Renal pelvis (tissue), 12 donors: Measurements from ENCODE around the gene THOC5. TPM values are rescaled to one million over a fixed set of nuclear protein-coding genes. Genes with fewer than 3 reads are reported as not detected.
"Not testable (repeated sequence)": the region's sequence is repeated elsewhere in the genome, so short reads cannot be mapped to it uniquely, and the experiment has no call there.

Experiments
- DNase-seq: peaks from one replicate; pipeline ENCODE4 v3.0.0-alpha.2; 2013
- long read RNA-seq, 16 experiments: transcript quantifications; one replicate each; lab custom pipeline, GENCODE V29; 2026
- polyA plus RNA-seq, 3 donors: library from polyadenylated mRNA; unstranded; fragments of 120-200 nt; gene quantifications; one replicate each; pipeline ENCODE4 v1.2.1, GENCODE V29; 2013; ENCODE audit not compliant: insufficient read length in 3 of 3

Gene THOC5
- 10 to 100 TPM; 31.5 to 37.1 (median 33.6) TPM for polyA plus RNA-seq
- long read RNA-seq, donor 1, full-length matches to known transcripts = 4 of 4 reads
- long read RNA-seq, donor 1, partial matches to known transcripts = 0 of 4 reads
- long read RNA-seq, donor 1, other reads (novel, unspliced or antisense) = 0 of 4 reads
- long read RNA-seq, donor 2, full-length matches to known transcripts = 7 of 7 reads
- long read RNA-seq, donor 2, partial matches to known transcripts = 0 of 7 reads
- long read RNA-seq, donor 2, other reads (novel, unspliced or antisense) = 0 of 7 reads
- long read RNA-seq, donor 3, full-length matches to known transcripts = 4 of 4 reads
- long read RNA-seq, donor 3, partial matches to known transcripts = 0 of 4 reads
- long read RNA-seq, donor 3, other reads (novel, unspliced or antisense) = 0 of 4 reads
- long read RNA-seq, donor 4, full-length matches to known transcripts = 8 of 18 reads
- long read RNA-seq, donor 4, partial matches to known transcripts = 10 of 18 reads
- long read RNA-seq, donor 4, other reads (novel, unspliced or antisense) = 0 of 18 reads
- long read RNA-seq, donor 5, full-length matches to known transcripts = 4 of 4 reads
- long read RNA-seq, donor 5, partial matches to known transcripts = 0 of 4 reads
- long read RNA-seq, donor 5, other reads (novel, unspliced or antisense) = 0 of 4 reads
- long read RNA-seq, donor 6, full-length matches to known transcripts = 4 of 4 reads
- long read RNA-seq, donor 6, partial matches to known transcripts = 0 of 4 reads
- long read RNA-seq, donor 6, other reads (novel, unspliced or antisense) = 0 of 4 reads
- long read RNA-seq, donor 7, full-length matches to known transcripts = 5 of 5 reads
- long read RNA-seq, donor 7, partial matches to known transcripts = 0 of 5 reads
- long read RNA-seq, donor 7, other reads (novel, unspliced or antisense) = 0 of 5 reads
- long read RNA-seq, donor 8, partial matches to known transcripts = 0 of 2 reads
- long read RNA-seq, donor 8, other reads (novel, unspliced or antisense) = 0 of 2 reads
- long read RNA-seq, donor 9, full-length matches to known transcripts = 7 of 7 reads
- long read RNA-seq, donor 9, partial matches to known transcripts = 0 of 7 reads
- long read RNA-seq, donor 9, other reads (novel, unspliced or antisense) = 0 of 7 reads
- long read RNA-seq, donor 10, full-length matches to known transcripts = 4 of 4 reads
- long read RNA-seq, donor 10, partial matches to known transcripts = 0 of 4 reads
- long read RNA-seq, donor 10, other reads (novel, unspliced or antisense) = 0 of 4 reads
- long read RNA-seq, donor 11, full-length matches to known transcripts = 6 of 6 reads
- long read RNA-seq, donor 11, partial matches to known transcripts = 0 of 6 reads
- long read RNA-seq, donor 11, other reads (novel, unspliced or antisense) = 0 of 6 reads
- long read RNA-seq, donor 12, full-length matches to known transcripts = 11 of 11 reads
- long read RNA-seq, donor 12, partial matches to known transcripts = 0 of 11 reads
- long read RNA-seq, donor 12, other reads (novel, unspliced or antisense) = 0 of 11 reads
- long read RNA-seq, donor 13, full-length matches to known transcripts = 3 of 3 reads
- long read RNA-seq, donor 13, partial matches to known transcripts = 0 of 3 reads
- long read RNA-seq, donor 13, other reads (novel, unspliced or antisense) = 0 of 3 reads
- long read RNA-seq, donor 14, full-length matches to known transcripts = 9 of 9 reads
- long read RNA-seq, donor 14, partial matches to known transcripts = 0 of 9 reads
- long read RNA-seq, donor 14, other reads (novel, unspliced or antisense) = 0 of 9 reads
- long read RNA-seq, donor 15, full-length matches to known transcripts = 6 of 6 reads
- long read RNA-seq, donor 15, partial matches to known transcripts = 0 of 6 reads
- long read RNA-seq, donor 15, other reads (novel, unspliced or antisense) = 0 of 6 reads
- long read RNA-seq, donor 16, full-length matches to known transcripts = 5 of 5 reads
- long read RNA-seq, donor 16, partial matches to known transcripts = 0 of 5 reads
- long read RNA-seq, donor 16, other reads (novel, unspliced or antisense) = 0 of 5 reads

DNA sequence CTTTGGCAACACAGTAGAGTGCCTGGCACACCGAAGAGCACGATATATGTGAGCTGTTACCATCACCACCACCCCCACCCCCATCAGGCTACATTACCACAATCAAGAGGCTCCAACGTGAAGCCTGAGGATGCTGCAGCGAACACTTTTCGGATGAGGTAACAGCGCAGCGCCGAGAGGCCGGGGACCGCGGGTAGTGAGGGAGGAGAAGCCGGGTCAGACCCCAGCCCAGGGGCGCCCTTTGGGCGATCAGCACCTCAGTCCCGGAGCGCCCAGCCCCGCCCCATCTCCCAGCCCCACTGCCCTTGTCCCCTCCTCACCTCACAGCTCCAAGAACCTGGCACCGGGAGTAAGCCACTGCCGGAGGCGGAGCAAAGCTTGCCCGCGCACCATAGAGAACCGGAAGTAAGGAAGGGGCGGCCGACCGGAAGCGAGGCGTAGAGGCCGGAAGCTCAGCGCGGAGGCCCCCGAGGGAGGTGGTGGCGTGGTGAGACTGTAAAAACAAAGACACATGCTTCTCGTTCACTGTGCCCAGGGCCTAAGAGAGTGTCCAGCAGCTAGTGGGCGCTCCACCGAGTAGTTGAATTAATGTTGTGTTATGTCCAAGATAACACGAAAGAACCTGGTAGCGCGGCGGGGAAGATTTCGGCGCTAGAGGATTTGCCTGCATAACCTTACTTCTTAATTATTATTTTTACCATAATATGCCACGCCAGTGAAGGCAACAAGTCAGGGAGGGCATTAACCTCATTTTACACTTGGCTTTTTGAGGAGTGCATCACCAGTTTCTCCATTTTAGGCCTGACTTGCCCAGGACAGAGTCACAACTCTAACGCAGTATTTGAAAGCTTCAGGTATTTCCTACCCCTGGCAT is at the start of gene THOC5:
TSS of gene THOC5 (minus strand) at position 407 of the 874 bp plus-strand sequence. CDS start 4,610 bp downstream, outside the sequence.
- peak; percentile 96 for DNase-seq

DNA sequence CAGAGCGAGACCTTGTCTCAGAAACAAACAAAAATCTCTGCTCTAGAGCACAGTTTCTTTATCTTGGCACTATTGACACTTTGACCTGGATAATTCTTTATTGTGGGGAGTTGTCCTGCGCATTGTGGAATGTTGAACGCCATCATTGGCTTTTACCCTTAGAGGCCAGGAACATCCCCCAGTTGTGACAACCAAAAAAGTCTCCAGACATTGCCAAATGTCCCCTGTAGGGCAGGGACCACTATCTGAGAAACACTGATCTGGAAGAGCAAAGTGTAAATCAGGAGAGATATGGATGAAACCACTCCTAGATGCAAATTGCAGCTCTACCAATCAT is 45.1 kb upstream of the THOC5 start:
- DNase-seq = no peak

DNA sequence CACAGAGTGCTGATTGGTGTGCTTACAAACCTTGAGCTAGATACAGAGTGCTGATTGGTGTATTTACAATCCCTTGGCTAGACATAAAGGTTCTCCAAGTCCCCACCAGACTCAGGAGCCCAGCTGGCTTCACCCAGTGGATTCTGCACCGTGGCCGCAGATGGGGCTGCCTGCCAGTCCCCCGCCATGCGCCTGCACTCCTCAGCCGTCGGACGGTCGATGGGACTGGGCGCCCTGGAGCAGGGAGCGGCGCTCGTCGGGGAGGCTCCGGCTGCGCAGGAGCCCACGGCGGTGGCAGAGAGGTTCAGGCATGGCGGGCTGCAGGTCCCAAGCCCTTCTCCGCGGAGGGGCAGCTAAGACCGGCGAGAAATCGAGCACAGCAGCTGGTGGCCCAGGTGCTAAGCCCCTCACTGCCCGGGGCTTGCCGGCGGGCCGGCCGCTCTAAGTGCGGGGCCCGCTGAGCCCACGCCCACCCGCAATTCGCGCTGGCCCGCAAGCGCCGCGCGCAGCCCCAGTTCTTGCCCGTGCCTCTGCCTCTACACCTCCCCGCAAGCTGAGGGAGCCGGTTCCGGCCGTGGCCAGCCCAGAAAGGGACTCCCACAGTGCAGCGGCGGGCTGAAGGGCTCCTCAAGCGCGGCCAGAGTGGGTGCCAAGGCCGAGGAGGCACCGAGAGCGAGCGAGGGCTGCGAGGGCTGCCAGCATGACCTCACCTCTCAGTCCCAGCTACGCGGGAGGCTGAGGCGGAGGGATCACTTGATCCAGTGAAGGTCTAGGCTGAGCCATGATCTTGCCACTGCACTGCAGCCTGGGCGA is 44.5 kb upstream of the THOC5 start:
- not testable (repeated sequence) for DNase-seq

DNA sequence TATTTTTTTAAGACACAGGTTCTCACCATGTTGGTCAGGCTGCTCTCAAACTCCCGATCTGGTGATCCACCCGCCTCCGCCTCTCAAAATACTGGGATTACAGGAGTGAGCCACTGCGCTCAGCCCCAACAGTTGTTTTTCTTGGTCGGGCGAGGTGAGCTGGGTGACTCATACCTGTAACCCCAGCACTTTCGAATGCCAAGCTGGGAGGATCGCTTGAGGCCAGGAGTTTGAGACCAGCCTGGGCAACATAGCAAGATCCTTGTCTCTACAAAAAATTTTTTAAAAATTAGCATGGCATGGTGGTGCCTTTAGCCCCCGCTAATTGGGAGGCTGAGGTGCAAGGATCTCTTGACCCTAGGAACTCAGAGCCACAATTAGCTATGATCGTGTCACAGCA is 42.9 kb upstream of the THOC5 start:
- no peak for DNase-seq

DNA sequence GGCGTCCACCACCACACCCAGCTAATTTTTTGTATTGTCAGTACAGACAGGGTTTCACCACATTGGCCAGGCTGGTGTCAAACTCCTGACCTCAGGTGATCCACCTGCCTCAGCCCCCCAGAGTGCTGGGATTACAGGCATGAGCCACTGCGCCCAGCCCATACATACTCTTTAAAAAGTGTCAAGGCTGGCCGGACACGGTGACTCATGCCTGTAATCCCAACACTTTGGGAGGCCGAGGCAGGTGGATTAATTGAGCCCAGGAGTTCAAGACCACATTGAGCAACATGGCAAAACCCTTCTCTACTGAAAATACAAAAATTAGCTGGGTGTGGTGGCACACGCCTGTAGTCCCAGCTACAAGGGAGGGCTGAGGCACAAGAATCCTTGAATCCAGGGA is 40.9 kb upstream of the THOC5 start:
- DNase-seq = not testable (repeated sequence)

DNA sequence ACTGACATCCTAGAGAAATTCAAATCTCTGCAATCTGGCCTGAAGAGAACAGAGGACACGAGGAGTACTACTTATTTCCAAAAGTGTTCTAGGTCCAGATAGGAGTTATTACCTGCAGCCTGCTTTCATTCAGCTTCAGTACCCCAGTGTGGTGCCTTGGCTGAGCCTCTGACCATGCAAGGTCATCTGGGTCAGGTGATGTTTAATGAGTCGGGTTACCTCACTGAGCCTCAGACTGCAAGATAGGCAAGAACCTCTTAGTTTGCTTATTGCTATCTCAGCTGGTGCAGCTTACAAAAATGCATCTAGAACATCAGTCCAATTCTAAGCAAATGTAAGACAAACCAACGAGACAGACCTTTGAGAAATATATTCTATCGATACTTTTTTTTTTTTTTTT is 40.4 kb upstream of the THOC5 start:
- DNase-seq = no peak

DNA sequence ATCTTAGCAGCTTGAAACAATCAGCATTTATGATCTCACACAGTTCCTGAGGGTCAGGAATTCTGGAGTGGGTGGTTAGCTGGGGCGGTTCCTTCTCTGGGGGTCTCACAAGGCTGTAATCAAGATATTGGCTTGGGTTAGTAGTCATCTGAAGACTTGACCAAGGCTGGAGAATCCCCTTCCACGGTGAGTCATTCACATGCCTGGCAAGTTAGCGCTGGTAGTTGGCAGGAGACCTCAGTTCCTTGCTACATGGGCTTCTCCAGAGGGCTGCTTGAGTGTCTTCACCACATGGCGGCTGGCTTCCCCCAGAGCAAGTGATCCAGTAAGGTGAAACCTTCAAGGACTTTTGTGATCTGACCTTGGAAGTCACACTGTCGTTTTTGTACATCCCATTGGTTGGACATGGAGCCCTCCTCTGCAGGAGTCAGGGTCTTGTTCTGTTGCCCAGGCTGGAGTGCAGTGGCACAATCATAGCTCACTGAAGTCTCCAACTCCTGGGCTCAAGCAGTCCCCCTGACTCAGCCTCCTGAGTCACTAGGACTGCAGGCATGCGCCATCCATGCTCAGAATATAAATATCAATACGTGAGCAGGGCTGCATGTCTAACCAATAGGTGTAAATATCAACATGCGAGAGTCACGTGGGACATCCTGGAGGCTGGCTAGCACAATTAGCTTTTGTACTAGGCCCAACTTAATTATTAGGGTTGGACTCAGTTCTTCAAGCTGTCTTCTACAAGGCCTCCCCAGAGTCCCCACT is 34.6 kb upstream of the THOC5 start:
- DNase-seq = no peak

DNA sequence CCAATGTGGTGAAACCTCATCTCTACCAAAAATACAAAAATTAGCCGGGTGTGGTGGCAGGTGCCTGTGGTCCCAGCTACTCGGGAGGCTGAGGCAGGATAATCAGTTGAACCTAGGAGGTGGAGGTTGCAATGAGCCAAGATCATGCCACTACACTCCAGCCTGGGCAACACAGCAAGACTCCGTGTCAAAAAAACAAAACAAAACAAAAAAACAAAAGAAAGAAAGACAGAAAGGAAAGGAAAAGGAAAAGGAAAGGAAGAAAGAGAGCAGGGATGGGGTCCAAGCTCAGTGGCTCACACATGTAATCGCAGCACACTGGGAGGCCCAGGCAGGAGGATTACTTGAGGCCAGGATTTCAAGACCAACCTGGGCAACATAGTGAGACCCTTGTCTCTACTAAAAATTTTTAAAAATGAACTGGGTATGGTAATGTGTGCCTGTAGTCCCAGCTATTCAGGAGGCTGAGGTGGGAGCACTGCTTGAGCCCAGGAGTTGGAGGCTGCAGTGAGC is 32.7 kb upstream of the THOC5 start:
- not testable (repeated sequence) for DNase-seq

DNA sequence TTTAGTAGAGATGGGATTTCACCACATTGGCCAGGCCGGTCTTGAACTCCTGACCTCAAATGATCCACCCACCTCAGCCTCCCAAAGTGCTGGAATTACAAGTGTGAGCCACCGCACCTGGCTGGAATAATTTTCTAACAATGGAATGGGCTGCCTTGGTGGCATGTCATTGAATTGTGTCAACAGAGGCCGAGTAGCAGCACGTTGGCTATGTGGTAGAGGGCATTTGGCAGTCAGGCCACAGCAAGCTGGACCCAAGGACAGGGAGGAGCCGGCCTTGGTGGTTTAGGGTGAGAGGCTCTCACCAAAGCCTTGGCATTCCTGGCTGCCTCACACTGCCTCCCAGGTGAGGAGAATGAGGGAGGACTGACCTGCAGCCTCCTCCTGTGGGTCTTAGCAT is 31.4 kb upstream of the THOC5 start:
- DNase-seq = no peak

DNA sequence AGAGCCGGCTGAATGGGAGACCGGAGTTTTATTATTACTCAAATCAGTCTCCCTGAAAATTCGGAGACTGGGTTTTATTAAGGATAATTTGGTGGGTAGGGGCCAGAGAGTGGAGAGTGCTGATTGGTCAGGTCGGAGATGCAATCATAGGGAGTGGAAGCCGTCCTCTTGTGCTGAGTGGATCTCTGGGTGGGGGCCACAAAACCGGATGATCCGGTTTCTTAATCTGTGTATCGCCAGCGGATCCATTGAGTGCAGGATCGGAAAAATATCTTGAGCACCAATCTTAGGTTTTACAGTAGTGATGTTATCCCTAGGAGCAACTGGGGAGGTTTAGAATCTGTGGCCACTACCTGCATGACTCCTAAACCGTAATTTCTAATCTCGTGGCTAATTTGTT is 28.2 kb upstream of the THOC5 start:
- DNase-seq = no peak

DNA sequence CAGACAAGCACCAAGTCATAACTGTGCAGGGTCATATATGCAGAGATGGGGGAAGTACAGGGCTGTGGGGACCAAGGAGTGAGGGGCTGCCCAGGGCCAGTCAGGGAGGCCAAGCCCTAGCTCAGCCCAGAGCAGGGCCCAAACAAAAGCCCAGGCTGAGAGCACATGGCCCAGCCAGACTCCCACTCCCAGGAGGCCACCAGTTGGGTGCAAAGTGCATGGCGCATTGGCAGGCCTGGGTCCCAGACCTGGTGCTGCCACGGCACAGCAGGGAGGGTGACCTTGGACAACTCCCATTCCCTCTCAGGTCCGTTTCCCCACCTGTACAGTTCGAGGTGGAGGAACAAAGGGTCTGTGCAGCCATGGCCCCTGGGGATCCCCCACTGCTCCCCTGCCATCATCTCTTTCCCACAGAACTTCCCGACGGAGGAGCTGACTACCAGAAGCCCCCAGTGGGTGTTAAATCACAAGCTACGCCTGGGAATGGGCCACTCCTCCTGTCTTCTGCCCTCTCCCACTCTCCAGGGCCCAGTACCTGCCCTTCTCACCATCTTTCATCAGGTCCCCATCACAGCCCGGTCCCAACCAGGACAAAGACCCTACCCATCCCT is 26.7 kb upstream of the THOC5 start:
- DNase-seq = peak; percentile 16

DNA sequence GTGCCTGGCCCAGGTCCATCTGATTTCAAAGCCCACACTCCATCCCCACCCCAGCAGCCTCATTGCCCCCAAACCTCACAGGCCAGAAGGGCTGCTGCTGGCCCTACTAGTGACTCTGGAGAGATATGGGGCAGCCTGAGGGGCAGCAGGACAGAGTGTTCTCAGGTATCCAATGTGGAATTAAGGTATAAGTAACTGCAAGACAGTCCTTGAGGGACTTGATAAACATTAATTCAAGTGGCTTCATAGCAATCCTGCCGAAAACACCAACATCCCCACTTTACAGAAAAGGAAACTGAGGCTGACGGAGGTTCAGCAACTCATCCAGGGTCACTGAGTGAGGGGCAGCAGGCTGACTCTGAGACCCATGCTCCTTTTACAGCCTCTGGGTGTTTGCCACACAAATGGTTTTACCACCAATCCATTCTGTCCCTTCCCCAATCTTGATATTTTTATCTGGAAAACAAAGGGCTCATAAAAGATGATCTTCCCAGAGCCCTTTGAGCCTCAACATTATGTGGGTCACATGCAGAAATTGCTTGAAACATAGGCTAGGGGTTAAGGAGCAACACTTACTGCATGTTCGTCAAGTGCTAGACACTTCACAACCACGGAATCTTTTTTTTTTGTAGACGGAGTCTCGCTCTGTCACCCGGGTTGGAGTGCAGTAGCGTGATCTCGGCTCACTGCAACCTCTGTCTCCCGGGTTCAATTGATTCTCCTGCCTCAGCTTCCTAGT is 25.1 kb upstream of the THOC5 start:
- DNase-seq = no peak

DNA sequence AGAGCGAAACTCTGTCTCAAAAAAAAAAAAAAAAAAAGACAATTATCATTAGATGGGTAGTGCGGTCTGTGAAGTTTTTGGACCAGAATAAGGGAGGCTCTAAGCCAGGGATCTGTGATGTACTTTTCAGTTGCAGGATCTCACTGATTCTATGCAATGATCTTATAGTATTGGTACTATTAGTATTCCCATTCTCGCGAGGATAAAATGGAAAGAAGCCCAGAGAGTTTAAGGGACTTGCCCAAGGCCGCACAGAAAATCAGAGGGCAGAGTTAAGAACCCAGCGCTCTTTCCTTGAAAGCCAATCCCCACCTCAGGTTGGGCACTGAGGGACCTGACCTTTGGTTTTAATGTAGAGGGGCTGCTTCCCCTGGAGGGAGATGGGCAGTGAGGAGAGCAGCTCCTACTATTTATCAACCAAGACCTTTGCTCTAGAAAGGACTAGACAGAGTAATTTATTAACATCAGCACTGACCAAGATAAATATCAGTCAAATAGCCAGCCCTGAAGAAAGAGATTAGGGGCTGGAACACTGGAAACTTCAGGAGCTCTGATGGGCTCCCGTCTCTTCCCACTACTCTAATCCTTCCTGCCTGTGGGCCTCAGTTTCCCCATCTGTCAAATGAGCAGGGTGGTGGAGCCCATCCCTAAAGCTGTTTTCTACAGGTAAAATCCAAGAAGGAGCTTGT is 21.3 kb upstream of the THOC5 start:
- no peak for DNase-seq

DNA sequence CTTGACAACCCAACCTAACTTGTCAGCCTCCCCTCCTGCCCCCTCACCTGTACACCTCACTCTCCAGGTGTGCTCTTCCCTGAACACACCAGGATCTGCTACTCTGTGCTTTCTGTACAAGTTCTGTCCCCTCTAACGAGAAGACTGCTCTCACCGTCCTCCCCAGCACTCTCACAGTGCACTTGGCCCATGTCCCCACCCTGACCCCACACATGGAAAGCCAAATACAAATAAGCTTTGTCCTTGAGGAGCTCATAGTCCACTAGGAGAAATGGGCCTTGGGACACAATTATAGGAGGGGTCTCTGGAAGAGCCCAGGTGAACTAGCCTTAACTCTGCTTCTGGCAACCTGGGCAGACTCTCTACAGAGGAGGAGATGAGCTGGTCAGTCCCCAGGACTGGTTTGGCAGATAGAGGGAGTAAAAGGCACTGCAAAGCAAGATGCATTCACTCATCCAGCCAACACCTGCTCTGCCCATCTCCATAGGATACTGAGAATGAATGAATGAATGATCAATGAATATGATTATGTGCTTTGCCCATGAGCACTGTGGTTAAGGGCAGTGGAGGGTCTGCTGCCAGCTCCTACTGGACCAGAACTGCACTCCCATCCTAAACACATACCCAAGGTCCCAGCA is 17.5 kb upstream of the THOC5 start:
- DNase-seq = no peak

DNA sequence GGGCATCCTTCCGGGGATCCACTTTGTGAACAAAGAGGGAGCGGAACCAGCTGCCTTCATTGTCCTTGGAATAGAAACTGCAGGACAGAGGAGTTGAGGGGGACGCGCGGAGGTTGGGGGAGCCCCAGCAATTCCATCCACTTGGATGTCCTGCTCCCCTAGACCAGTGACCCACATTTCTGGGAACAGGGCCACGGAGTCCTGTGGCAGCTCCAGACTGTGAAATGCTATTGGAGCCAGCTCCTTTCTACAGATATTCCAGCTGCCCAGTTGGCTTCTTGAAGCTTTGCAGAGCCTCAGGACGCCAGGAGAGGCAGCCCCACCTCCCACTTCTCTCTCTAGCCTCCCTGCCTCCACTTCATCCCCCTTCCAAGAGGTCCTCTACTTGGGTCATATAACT is 16.9 kb upstream of the THOC5 start:
- no peak for DNase-seq
